OCI-LY1 (cell line): Measurements from ENCODE around the gene MANSC1.

Source experiments
- H2AFZ ChIP-seq: fragments of 200-600 bp; sonication (generic), shearing (Covaris generic); 2 replicates; pipeline ENCODE4 v1.6.0; 2014; ENCODE audit warnings: antibody characterized with exemption, mild to moderate bottlenecking, low read length
- H3F3A ChIP-seq: fragments of 200-600 bp; sonication (generic), shearing (Covaris generic); 2 replicates; pipeline ENCODE4 v1.6.0; 2014; ENCODE audit warnings: mild to moderate bottlenecking, antibody characterized with exemption, low read length, moderate library complexity; ENCODE audit not compliant: insufficient read depth
- H3K27ac ChIP-seq: fragments of 200-600 bp; sonication (generic); 2 replicates; pipeline ENCODE4 v1.5.1; 2014; ENCODE audit warnings: low read length, mixed run types, mild to moderate bottlenecking, low read depth; ENCODE audit not compliant: poor library complexity, severe bottlenecking
- H3K27me3 ChIP-seq: fragments of 200-600 bp; sonication (generic); 2 replicates; pipeline ENCODE4 v1.6.0; 2014; ENCODE audit warnings: antibody characterized with exemption, mild to moderate bottlenecking, low read length, moderate library complexity; ENCODE audit not compliant: insufficient read depth
- H3K36me3 ChIP-seq: fragments of 200-600 bp; sonication (generic); 2 replicates; pipeline ENCODE4 v1.6.1; 2014; ENCODE audit warnings: mild to moderate bottlenecking, antibody characterized with exemption, low read length, moderate library complexity, mixed read lengths; ENCODE audit not compliant: insufficient read depth
- H3K4me1 ChIP-seq: fragments of 200-600 bp; sonication (generic); 2 replicates; pipeline ENCODE4 v1.5.1; 2014; ENCODE audit warnings: mild to moderate bottlenecking, low read length, moderate library complexity; ENCODE audit not compliant: insufficient read depth, severe bottlenecking
- H3K4me2 ChIP-seq: fragments of 200-600 bp; sonication (generic), shearing (Covaris generic); 2 replicates; pipeline ENCODE4 v1.6.1; 2014; ENCODE audit warnings: low read length
- H3K4me3 ChIP-seq: fragments of 200-600 bp; sonication (generic); 2 replicates; pipeline ENCODE4 v1.5.1; 2014; ENCODE audit warnings: low read length, low read depth, mild to moderate bottlenecking, mixed read lengths; ENCODE audit not compliant: poor library complexity, severe bottlenecking
- H3K79me2 ChIP-seq: fragments of 200-600 bp; shearing (Covaris generic); 2 replicates; pipeline ENCODE4 v1.6.1; 2016; ENCODE audit warnings: mixed run types, low read length, mixed read lengths; ENCODE audit not compliant: insufficient read depth
- H3K9ac ChIP-seq: fragments of 200-600 bp; sonication (generic), shearing (Covaris generic); 2 replicates; pipeline ENCODE4 v1.6.1; 2014; ENCODE audit warnings: mild to moderate bottlenecking, low read length, mixed read lengths
- H3K9me2 ChIP-seq: fragments of 200-600 bp; sonication (generic), shearing (Covaris generic); 2 replicates; pipeline ENCODE4 v1.6.1; 2014; ENCODE audit warnings: low read depth, mild to moderate bottlenecking, low read length, mixed read lengths
- H3K9me3 ChIP-seq: fragments of 200-600 bp; shearing (Covaris generic); 2 replicates; pipeline ENCODE4 v1.6.1; 2014; ENCODE audit warnings: low read length, mixed read lengths
- H4K20me1 ChIP-seq: fragments of 200-600 bp; sonication (generic), shearing (Covaris generic); 2 replicates; pipeline ENCODE4 v1.6.0; 2016; ENCODE audit warnings: mild to moderate bottlenecking, low read length; ENCODE audit not compliant: insufficient read depth
- CTCF ChIP-seq: fragments of 200-600 bp; sonication (generic), shearing (Covaris generic); IDR thresholded peaks from 2 replicates; pipeline ENCODE4 v1.5.1; 2017; ENCODE audit warnings: mild to moderate bottlenecking, antibody characterized with exemption, low read length, moderate library complexity, mixed read lengths
- EZH2 ChIP-seq: fragments of 200-600 bp; sonication (generic), shearing (Covaris generic); IDR thresholded peaks from 2 replicates; pipeline ENCODE4 v1.8.0; 2017; ENCODE audit warnings: borderline replicate concordance, mixed run types, mild to moderate bottlenecking, antibody characterized with exemption, low read length, moderate library complexity, mixed read lengths

MANSC1 gene

GRCh38 chr12:12357719-12358461 is 7.8 kb upstream of the MANSC1 start:
- Histone ChIP-seq H3K4me3 (peak overlapping the region; percentile 88), H2AFZ (peak overlapping the region; percentile 52), H3K9ac (peak overlapping the region; percentile 97), H3K9me2 (no peaks in the 10 kb centered on the region), H3K4me2 (peak overlapping the region; percentile 99), H4K20me1 (no peaks in the 10 kb centered on the region), H3K79me2 (peaks cover 6% of the 10 kb centered on the region; the same call in 1 of the 2 replicates), H3F3A (no peaks in the 10 kb centered on the region), H3K4me1 (peaks cover 26% of the 10 kb centered on the region), H3K9me3 (no peaks in the 10 kb centered on the region), H3K27me3 (no peaks in the 10 kb centered on the region), H3K36me3 (no peaks in the 10 kb centered on the region), H3K27ac (peak overlapping the region; percentile 92)
- TF ChIP-seq EZH2 (no peak), CTCF (no peak)

DNA sequence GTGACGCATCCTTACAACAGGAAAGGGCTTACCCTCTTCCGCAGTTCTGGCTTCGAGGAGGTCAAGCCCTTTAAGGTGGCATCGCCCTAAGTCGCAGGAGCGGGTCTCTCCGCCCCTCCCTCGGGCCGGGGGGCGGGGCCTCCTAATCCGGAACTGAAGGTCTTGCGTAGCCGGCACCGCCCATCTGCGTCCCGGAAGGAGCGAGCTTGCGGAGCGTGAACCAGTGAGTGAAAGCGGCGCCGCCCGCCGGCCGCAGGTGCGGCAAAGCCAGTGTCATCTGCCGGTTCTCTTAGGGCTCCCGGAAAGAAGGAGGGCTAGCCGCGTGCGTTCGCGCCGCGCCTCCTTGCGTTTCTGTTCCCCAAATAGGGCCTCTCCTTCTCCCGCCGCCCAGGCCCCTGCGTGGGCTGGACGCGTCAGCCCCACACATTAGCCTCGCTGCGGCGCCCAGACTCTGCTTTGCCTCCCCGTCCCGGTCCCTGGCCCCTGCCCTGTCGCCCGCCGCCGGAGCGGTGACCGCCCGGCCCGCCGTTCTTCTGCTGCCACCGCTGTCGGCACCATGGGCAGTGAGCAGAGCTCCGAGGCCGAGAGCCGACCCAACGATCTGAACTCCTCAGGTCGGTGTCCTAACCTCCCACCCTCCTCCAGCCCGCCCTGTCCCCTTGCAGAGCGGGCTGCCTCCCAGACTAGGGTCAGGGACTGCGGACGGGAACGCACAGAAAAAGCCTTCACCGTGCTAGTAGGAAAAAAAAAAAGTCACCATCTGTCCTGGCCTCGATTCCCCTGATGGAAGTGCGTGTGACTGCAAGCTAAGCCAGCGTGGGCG is 7.1 kb upstream of the MANSC1 start, which contains the start of gene BORCS5:
Gene BORCS5 (plus strand): TSS at position 183 of the 823 bp plus-strand sequence. CDS start 374 bp downstream, at position 557.
- peaks cover 26% of the 10 kb centered on the region for H3K4me1 ChIP-seq
- H3K4me2 ChIP-seq: peak within 1 kb of the TSS; percentile 99
- H4K20me1 ChIP-seq: no peaks in the 10 kb centered on the region
- no peaks in the 10 kb centered on the region for H3F3A ChIP-seq
- peak within 1 kb of the TSS; percentile 97 for H3K9ac ChIP-seq
- H3K4me3 ChIP-seq: peak within 1 kb of the TSS; percentile 88
- peaks cover 6% of the 10 kb centered on the region; the same call in 1 of the 2 replicates for H3K79me2 ChIP-seq
- no peaks in the 10 kb centered on the region for H3K9me3 ChIP-seq
- TF ChIP-seq CTCF: no peak
- TF ChIP-seq EZH2: no peak
- peak within 1 kb of the TSS; percentile 92 for H3K27ac ChIP-seq
- H3K36me3 ChIP-seq: no peaks in the 10 kb centered on the region
- no peaks in the 10 kb centered on the region for H3K9me2 ChIP-seq
- peak within 1 kb of the TSS; percentile 95 for H2AFZ ChIP-seq
- H3K27me3 ChIP-seq: no peaks in the 10 kb centered on the region

DNA sequence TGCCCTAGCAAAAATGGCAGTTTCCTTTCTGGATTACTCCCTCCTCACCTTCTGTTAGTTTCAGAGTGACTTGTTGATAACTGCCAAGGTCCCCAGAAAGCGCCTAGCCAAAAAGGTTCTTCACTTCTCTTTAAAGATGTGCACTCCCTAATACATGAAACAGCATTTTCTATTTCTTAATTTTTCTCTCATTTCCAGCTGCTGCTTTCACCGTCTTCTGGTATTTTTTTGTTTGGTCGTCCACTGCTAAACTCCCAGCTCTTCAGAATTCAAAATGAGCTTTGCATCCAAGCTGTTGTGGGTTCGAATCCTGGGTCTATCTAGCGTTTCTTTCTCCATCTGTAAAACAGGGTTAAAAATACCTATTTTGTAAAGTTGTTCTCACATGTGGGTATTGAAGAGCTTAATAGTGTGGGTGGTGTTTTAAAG is 6.4 kb upstream of the MANSC1 start:
- Histone ChIP-seq H4K20me1 (no peaks in the 10 kb centered on the region), H2AFZ (peak overlapping the region; percentile 95), H3K27ac (peak overlapping the region; percentile 12), H3K4me1 (peaks cover 26% of the 10 kb centered on the region), H3K4me3 (peak overlapping the region; percentile 88), H3K9me2 (no peaks in the 10 kb centered on the region), H3K9me3 (no peaks in the 10 kb centered on the region), H3K27me3 (no peaks in the 10 kb centered on the region), H3K79me2 (peaks cover 6% of the 10 kb centered on the region; the same call in 1 of the 2 replicates), H3K9ac (peak overlapping the region; percentile 54), H3K36me3 (no peaks in the 10 kb centered on the region), H3F3A (no peaks in the 10 kb centered on the region), H3K4me2 (peak overlapping the region; percentile 99)
- no peak for TF ChIP-seq CTCF
- TF ChIP-seq EZH2: no peak
